Measurements from ENCODE around the gene CHST11.
A peak's percentile ranks its signal among the peaks of the same experiment; 100 is the strongest.
"Not testable (repeated sequence)": the region's sequence is repeated elsewhere in the genome, so short reads cannot be mapped to it uniquely, and the experiment has no call there.

Gene CHST11

DNA sequence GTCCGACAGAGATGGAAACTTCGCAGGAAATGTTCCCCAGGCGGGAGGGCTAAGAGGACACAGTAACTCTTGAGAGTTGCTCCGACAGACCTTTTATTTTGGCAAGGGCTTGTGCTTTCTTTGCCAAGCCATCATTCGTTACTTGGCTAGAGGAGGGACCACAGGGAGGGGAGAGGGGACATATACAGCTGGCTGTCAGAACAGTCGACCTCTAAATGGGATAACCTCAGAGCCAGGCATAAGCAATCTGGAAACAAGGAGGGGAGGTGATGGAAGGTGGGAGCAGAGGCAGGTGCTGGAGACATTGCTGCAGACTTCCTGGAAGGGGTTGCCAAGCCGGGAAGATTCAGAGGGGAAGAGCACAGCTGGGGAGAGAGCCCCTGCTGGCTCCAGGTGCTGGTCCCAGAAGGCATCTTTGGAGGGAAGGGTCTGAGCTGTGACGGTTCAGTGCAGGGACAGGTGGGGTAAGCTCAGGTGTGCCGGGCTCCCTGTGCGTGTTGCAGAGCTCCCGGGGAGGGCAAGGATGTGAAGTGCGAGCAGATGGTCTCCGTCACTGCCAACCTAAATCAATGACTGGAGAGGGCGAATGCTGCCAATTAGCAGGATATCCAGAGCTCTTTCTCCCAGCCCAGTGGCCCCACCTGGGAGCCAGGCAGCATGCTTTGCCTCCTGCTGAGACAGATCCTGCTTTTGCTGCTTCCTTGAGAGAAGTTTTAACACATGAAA lies 50.1 kb downstream of the CHST11 start:
- peak; percentile 78 for DNase-seq

GRCh38 chr12:104507672-104508071 lies 50.9 kb downstream of the CHST11 start:
- DNase-seq: no peak

DNA sequence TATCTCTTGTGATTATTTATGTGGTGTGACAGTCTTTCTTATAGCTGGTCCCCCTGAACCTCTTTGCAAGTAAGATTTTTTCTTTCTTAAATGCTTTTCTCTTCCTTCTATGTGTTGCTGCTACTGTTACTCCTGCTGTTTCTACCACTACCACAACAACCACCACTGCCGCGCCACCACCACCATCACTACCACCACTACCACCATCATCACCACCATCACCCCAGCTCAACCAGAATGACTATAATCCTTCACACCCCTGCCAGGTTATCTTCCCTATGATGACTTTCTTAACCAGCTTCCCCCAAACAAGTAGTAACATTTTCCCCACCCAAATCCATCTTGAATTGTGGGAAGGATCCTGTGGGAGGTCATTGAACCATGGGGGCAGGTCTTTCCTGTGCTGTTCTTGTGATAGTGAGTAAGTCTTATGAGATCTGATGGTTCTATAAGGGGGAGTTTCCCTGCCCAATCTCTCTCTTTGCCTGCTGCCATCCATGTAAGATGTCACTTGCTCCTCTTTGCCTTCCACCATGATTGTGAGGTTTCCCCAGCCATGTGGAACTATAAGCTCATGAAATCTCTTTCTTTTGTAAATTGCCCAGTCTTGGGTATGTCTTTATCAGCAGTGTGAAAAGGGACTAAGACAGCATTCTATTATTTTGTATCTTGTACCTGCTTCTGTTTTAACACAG lies 52.2 kb downstream of the CHST11 start:
- DNase-seq: no peak

DNA sequence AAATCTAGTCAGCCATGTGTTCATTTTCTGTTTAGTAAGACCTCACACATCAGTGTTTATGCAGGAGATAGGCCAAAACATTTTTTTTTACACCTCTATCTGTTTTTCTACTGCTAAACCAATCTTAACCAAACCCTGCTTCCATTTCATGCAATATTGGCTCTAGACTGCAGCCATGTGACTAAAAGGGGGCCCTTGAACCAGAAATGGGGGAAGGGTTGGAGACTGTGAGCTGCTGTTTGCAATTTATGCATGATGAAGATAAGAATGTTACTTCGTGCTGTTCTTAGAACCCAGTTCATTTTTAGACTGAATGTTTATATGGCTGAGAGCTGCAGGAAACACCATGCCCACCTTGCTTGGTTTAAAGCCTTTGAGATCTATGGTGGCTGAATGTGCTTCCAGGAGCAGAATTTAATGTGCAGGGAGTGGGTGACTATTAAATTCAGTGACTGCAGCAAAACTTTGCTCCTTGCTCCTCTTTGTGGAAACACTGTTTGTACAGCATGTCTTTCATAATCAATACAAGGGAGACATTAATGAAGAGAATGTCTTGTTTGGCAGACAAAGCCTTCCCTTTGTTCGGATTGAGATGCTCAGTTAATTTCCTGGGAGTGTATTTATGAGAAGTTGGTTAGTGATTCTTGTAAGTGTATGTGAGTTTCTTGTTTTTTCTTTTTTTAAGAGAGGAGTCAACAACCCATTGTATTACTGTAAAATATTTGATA lies 53.6 kb downstream of the CHST11 start:
- no peak for DNase-seq

GRCh38 chr12:104510873-104511440 lies 54.2 kb downstream of the CHST11 start:
- DNase-seq: no peak

DNA sequence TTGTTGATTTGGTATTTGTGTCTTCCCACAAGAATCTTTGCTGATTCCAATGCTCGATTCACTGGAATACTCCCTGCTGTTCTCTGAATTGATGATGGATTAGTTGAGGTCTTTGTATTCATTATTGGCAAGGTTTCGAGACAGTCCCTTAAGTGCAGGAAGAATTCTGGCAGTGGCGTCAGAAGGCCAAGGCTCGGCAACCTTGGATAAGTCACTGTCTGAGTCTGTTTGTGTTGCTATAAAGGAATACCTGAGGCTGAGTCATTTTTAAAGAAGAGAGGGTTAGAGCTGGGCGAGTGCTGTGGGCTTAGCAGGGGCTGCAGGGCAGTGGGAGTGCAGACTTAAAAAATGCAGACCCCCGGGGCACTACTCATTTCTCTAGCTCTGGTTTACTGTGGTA lies 56.9 kb downstream of the CHST11 start:
- no peak for DNase-seq

DNA sequence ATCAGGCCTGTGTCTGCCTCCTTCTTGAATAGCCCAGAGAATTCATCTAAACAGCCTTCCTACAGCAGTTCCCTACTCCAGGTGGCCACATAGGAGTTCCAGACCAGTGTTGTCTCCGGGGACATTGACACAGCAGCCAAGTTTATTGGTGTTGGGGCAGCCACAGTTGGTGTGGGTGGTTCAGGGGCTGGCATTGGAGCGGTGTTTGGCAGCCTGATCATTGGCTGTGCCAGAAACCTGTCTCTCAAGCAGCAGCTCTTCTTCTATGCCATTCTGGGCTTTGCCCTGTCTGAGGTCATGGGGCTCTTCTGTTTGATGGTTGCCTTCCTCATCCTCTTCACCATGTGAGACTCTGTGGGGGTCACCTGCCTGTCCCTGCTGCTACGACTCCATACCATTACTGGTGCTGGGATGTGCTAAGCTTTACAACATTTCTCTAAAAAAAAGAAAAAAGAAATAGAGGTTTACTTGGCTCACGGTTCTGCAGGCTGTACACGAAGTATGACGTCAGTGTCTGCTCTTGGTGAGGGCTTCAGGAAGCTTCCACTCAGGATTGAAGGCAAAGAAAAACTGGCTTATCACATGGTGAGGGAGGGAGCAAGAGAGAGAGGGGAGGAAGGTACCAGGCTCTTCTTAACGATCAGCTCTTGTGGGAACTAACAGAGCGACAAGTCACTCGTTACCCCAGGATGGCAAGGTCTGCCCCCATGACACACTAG lies 57.5 kb downstream of the CHST11 start:
- no peak for DNase-seq

DNA sequence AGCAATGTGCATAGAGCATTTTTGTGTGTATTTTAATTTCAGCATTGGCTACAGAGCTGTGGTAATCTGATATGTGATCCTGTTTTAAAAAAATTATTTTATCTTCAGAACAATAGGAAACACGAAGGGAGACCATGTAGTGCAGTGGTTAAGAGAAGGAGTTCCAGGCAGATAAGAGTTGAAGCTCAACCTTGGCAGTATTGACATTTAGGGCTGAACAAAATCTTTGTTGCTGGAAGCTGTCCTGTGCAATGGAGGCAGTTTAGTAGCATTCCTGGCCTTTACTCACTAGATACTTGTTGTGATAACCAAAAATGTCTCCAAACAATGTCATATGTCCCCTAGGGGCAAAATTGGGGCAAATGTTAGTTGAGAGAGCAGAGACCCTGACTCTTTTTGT lies 59.2 kb downstream of the CHST11 start:
- DNase-seq: no peak

- DNase-seq: no peak
Measured at GRCh38 chr12:104516821-104517220, 60.1 kb downstream of the CHST11 start.

- DNase-seq: no peak
Measured at GRCh38 chr12:104517880-104518279, 61.1 kb downstream of the CHST11 start.

- peak; percentile 69 for DNase-seq
Measured at GRCh38 chr12:104519190-104520019, 62.7 kb downstream of the CHST11 start.

DNA sequence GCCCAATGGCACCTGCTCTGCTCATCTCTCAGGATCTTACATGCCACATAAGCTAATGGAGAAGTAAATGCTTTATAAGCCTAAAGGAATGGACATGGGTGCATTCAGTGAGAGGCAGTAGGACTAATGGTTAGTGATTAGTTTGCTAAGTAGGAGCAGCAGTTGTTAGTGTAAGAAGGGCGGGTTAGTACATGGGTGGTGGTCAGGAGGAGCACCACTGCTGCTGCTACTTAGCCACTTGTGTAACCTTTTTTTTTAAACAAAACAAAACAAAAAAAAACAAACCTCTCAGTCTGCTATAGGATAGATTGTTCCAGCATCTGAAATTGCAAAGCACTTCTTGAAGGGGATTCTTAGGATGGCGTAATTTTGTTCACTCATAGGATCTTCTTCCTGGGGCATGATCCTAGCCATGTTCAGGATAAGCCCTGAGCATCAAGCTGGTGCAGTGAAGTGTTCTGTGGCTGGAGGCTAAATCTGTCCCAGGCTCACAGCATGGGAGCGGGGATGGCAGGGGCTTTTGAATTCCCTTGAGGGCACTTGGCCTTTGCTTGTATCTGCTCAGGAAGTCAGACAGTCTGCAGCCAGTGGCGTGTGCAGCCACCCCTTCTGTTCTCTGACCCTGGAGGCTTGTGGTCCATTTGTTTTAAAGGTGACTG lies 63.6 kb downstream of the CHST11 start:
- no peak for DNase-seq

DNA sequence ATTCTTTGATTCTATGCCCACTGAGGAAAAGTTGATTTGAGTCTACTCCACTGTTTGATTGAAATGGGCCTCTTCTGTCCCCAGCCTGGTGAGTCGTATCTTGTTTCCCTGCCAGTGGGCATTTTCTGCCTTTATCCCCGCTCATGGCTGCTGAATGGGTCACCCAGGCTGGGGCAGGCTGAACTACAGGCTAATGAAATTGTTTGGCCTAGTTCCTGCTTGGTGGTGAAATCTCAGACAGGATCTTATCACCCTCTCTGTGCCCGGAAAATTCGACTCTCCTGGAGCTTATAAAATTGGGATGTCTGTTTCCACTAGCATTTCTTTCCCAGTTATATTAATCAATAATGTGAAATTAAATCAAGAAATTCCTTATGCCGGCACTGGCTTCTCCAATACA lies 65.0 kb downstream of the CHST11 start:
- no peak for DNase-seq

- DNase-seq: no peak
Measured at GRCh38 chr12:104522985-104523722, 66.4 kb downstream of the CHST11 start.

- peak; percentile 17 for DNase-seq
Measured at GRCh38 chr12:104524034-104524832, 67.5 kb downstream of the CHST11 start.

GRCh38 chr12:104526320-104526719 lies 69.6 kb downstream of the CHST11 start:
- DNase-seq: no peak

GRCh38 chr12:104526751-104527150 lies 70.0 kb downstream of the CHST11 start:
- DNase-seq: no peak

DNA sequence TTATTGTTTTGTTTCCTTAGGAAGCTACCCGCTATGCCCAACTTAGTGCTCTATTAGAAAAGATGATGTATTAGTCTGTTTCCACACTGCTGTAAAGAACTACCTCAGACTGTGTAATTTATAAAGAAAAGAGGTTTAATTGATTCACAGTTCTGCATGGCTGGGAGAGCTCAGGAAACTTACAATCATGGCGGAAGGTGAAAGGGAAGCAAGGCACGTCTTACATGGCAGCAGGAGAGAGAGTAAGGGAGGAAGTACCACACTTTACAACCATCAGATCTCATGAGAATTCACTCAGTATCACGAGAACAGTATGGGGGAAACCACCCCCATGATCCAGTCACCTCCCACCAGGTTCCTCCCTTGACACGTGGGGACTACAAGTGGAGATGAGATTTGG lies 70.9 kb downstream of the CHST11 start:
- not testable (repeated sequence) for DNase-seq

- no peak for DNase-seq
Measured at GRCh38 chr12:104529130-104529874, 72.6 kb downstream of the CHST11 start.
